Measurements from ENCODE around the gene ZNF827. TPM values are rescaled to one million over a fixed set of nuclear protein-coding genes. Genes with fewer than 3 reads are reported as not detected.

Gene ZNF827
- total RNA-seq, 1 experiment from 2014 or later: 6.3 TPM

- no peaks in the 10 kb centered on the region for H3K27me3 ChIP-seq (ENCODE audit: control insufficient read depth, insufficient read depth, low read length)
- ATAC-seq: no peak
- H3K9me3 ChIP-seq (ENCODE audit: control insufficient read depth, insufficient read depth, low read depth, low read length): no peaks in the 10 kb centered on the region
- ChIA-PET CTCF (no interaction called here), POLR2A (no interaction called here)
- 0 out of 2 replicates have a peak, but pooled peaks cover 2% of the 10 kb centered on the region for H3K4me1 ChIP-seq (ENCODE audit: control insufficient read depth, insufficient read depth, low read length)
- TF ChIP-seq TCF7L2 (IDR thresholded peaks at IDR 0.05; ENCODE audit: low read depth, low read length): no peak
- no peak for TF ChIP-seq CTCF (IDR thresholded peaks at IDR 0.05)
- TF ChIP-seq REST (IDR thresholded peaks at IDR 0.05; ENCODE audit: insufficient read depth in 1 of 2, low read depth in 2 of 2, low read length in 1 of 2): no peak
- no peak for TF ChIP-seq SIN3A (IDR thresholded peaks at IDR 0.05; ENCODE audit: borderline replicate concordance, insufficient read depth, low read depth, low read length)
- no peak for TF ChIP-seq POLR2AphosphoS5 (IDR thresholded peaks at IDR 0.05; ENCODE audit: low read depth, low read length)
- no peak overlapping the region for H3K27ac ChIP-seq (ENCODE audit: low read length)
- in situ Hi-C loops (cut with HindIII; ENCODE audit: low pct_unique_long_range_greater_than_20kb, low sequenced_read_pairs): no loop called here
- no peak overlapping the region for H3K4me3 ChIP-seq (ENCODE audit: low read depth in 2 of 2, low read length in 2 of 2)
- intact Hi-C loops (cut with micrococcal nuclease; ENCODE audit: unreplicated experiment): no loop called here
- no peaks in the 10 kb centered on the region for H3K36me3 ChIP-seq (ENCODE audit: control insufficient read depth, insufficient read depth, low read length)
- DNase-seq (ENCODE audit: low read depth, low spot score): no peak
- BruUV-seq (replicated peaks): no TSS peak
These were observed 31.2 kb downstream of the ZNF827 start for GRCh38 chr4:145907390-145907789.

- Histone ChIP-seq H3K27me3 (ENCODE audit: control insufficient read depth, insufficient read depth, low read length) (no peaks in the 10 kb centered on the region), H3K4me3 (ENCODE audit: low read depth in 2 of 2, low read length in 2 of 2) (no peak overlapping the region), H3K36me3 (ENCODE audit: control insufficient read depth, insufficient read depth, low read length) (no peaks in the 10 kb centered on the region), H3K4me1 (ENCODE audit: control insufficient read depth, insufficient read depth, low read length) (no peaks in the 10 kb centered on the region), H3K27ac (ENCODE audit: low read length) (no peak overlapping the region), H3K9me3 (ENCODE audit: control insufficient read depth, insufficient read depth, low read depth, low read length) (no peaks in the 10 kb centered on the region)
- TF ChIP-seq REST (IDR thresholded peaks at IDR 0.05; ENCODE audit: insufficient read depth in 1 of 2, low read depth in 2 of 2, low read length in 1 of 2): no peak
- no peak for TF ChIP-seq SIN3A (IDR thresholded peaks at IDR 0.05; ENCODE audit: borderline replicate concordance, insufficient read depth, low read depth, low read length)
- no peak for TF ChIP-seq CTCF (IDR thresholded peaks at IDR 0.05)
- no peak for TF ChIP-seq POLR2AphosphoS5 (IDR thresholded peaks at IDR 0.05; ENCODE audit: low read depth, low read length)
- TF ChIP-seq TCF7L2 (IDR thresholded peaks at IDR 0.05; ENCODE audit: low read depth, low read length): no peak
- CTCF ChIA-PET: interaction anchor here (0.6 kb wide), 1 partner anchor 108 kb away, joined by 5 read pairs; no protein-coding TSS in a partner anchor
- intact Hi-C loops (cut with micrococcal nuclease; ENCODE audit: unreplicated experiment): no loop called here
- BruUV-seq (replicated peaks): no TSS peak
- POLR2A ChIA-PET: no interaction called here
- in situ Hi-C loops (cut with HindIII; ENCODE audit: low pct_unique_long_range_greater_than_20kb, low sequenced_read_pairs): no loop called here
- DNase-seq (ENCODE audit: low read depth, low spot score) (no peak), ATAC-seq (no peak)
These were observed 34.0 kb downstream of the ZNF827 start for GRCh38 chr4:145904413-145905177.
